SW480 (cell line): ENCODE measurements around the gene USP16.

Experiments used
- DNase-seq: peaks from one replicate; pipeline ENCODE4 v3.0.0-alpha.2; 2016; ENCODE audit warnings: low spot score

Gene USP16

GRCh38 chr21:29083306-29083705, 58.8 kb downstream of the USP16 start:
- no peak for DNase-seq

GRCh38 chr21:29084372-29084771, 59.9 kb downstream of the USP16 start:
- no peak for DNase-seq

- no peak for DNase-seq
Observed at GRCh38 chr21:29085106-29085752, 60.8 kb downstream of the USP16 start.

- DNase-seq = no peak
Observed at GRCh38 chr21:29091033-29091432, 66.6 kb downstream of the USP16 start.

- DNase-seq = no peak
Observed at GRCh38 chr21:29092102-29092959, 67.9 kb downstream of the USP16 start.

GRCh38 chr21:29096218-29097015, 71.9 kb downstream of the USP16 start:
- DNase-seq = no peak

GRCh38 chr21:29098156-29098555, 73.7 kb downstream of the USP16 start:
- DNase-seq = no peak

- DNase-seq = no peak
Observed at GRCh38 chr21:29102791-29103257, 78.4 kb downstream of the USP16 start.
